HG03571 (cell line): ENCODE results near the gene USP6NL.

ENCODE experiments used
- ATAC-seq: cut with Tn5 transposase; IDR thresholded peaks from one replicate; pipeline ENCODE4 v1.9.1; 2021; ENCODE audit not compliant: unreplicated experiment

Gene USP6NL

GRCh38 chr10:11553773-11554381 lies 57.6 kb downstream of the USP6NL start:
- ATAC-seq = peak; percentile 80

GRCh38 chr10:11551916-11552602 lies 59.4 kb downstream of the USP6NL start:
- ATAC-seq = no peak

- no peak for ATAC-seq
Measured at GRCh38 chr10:11551104-11551503, 60.3 kb downstream of the USP6NL start.

GRCh38 chr10:11548768-11549099 lies 62.7 kb downstream of the USP6NL start:
- no peak for ATAC-seq

GRCh38 chr10:11548065-11548767 lies 63.2 kb downstream of the USP6NL start:
- ATAC-seq = no peak

GRCh38 chr10:11546581-11546980 lies 64.9 kb downstream of the USP6NL start:
- ATAC-seq = no peak

GRCh38 chr10:11541296-11541695 lies 70.2 kb downstream of the USP6NL start:
- ATAC-seq = no peak

- ATAC-seq = no peak
Measured at GRCh38 chr10:11539191-11539868, 72.1 kb downstream of the USP6NL start.

- ATAC-seq = no peak
Measured at GRCh38 chr10:11538834-11539190, 72.6 kb downstream of the USP6NL start.

- ATAC-seq = no peak
Measured at GRCh38 chr10:11536228-11536627, 75.2 kb downstream of the USP6NL start.

GRCh38 chr10:11535346-11535959 lies 76.0 kb downstream of the USP6NL start:
- peak; percentile 54 for ATAC-seq

GRCh38 chr10:11533328-11533781 lies 78.1 kb downstream of the USP6NL start:
- ATAC-seq = no peak

- no peak for ATAC-seq
Measured at GRCh38 chr10:11532306-11532705, 79.1 kb downstream of the USP6NL start.

GRCh38 chr10:11530806-11531205 lies 80.6 kb downstream of the USP6NL start:
- ATAC-seq = no peak

GRCh38 chr10:11529276-11529903 lies 82.1 kb downstream of the USP6NL start:
- no peak for ATAC-seq

- no peak for ATAC-seq
Measured at GRCh38 chr10:11528286-11528685, 83.2 kb downstream of the USP6NL start.

- ATAC-seq = no peak
Measured at GRCh38 chr10:11527691-11528255, 83.7 kb downstream of the USP6NL start.

- ATAC-seq = no peak
Measured at GRCh38 chr10:11527068-11527467, 84.4 kb downstream of the USP6NL start.

- ATAC-seq = no peak
Measured at GRCh38 chr10:11525503-11525902, 85.9 kb downstream of the USP6NL start.

- ATAC-seq = no peak
Measured at GRCh38 chr10:11522821-11523245, 88.6 kb downstream of the USP6NL start.
